Globus pallidus (tissue), 1 donor: ENCODE results near the gene DNM2.
"Not testable (repeated sequence)": the region's sequence is repeated elsewhere in the genome, so short reads cannot be mapped to it uniquely, and the experiment has no call there.

Source experiments
- DNase-seq: peaks from one replicate; pipeline ENCODE4 v3.0.0-alpha.2; 2015; ENCODE audit warnings: low spot score

DNM2 gene

GRCh38 chr19:10752913-10753704 is 35.2 kb downstream of the DNM2 start:
- DNase-seq = no peak

GRCh38 chr19:10756371-10756770 is 38.5 kb downstream of the DNM2 start:
- no peak for DNase-seq

GRCh38 chr19:10756791-10757190 is 38.9 kb downstream of the DNM2 start:
- DNase-seq = no peak

- DNase-seq = not testable (repeated sequence)
Measured at GRCh38 chr19:10758050-10758449, 40.2 kb downstream of the DNM2 start.

DNA sequence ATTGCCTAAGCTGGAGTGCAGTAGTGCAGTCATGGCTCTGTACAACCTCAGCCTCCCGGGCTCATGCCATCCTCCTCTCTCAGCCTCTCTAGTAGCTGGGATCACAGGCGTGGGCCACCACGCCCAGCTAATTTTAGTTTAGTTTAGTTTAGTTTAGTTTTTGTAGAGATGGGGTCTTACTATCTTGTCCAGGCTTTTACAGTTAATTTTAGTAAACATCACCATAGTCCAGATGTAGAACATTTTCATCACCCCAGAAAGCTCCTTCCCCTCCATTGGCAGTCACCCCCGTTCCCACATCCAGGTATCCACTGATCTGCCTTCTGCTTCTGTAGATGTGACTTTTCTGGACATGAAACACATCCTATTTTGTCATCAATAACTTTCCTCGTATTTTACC is 41.1 kb downstream of the DNM2 start:
- no peak for DNase-seq

DNA sequence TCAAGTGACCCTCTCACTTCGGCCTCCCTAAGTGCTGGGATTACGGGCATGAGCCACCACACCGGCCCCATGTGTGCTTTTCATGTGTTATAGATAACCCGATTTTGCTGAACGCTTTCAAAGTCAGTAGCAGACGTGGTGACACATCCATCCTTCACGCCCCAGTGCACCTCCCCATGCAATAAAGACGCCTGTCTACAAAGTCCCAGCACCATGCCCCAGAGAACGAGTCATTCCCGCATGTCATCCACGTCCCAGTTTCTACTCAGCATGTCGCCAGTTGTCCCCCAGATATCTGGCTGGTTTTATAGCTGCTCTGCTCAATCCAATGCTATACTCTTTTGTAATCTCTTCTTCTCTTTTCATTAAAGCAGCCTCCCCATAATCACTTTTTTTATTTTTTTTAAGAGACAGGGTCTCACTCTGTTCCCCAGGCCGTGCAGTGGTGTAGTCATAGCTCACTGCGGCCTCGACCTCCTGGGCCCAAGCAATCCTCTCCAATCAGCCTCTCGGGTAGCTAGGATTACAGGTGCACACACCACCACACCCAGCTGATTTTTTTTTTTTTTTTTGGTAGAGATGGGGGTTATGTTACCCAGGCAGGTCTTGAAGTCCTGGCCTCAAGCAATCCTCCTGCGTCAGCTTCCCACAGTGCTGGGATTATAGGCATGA is 42.5 kb downstream of the DNM2 start:
- DNase-seq = no peak

- no peak for DNase-seq
Measured at GRCh38 chr19:10761443-10762250, 43.8 kb downstream of the DNM2 start.

- DNase-seq = no peak
Measured at GRCh38 chr19:10762656-10763055, 44.8 kb downstream of the DNM2 start.

- no peak for DNase-seq
Measured at GRCh38 chr19:10763411-10763810, 45.5 kb downstream of the DNM2 start.

- DNase-seq = no peak
Measured at GRCh38 chr19:10763828-10764339, 46.0 kb downstream of the DNM2 start.

GRCh38 chr19:10764340-10764894 is 46.5 kb downstream of the DNM2 start:
- no peak for DNase-seq

- no peak for DNase-seq
Measured at GRCh38 chr19:10766049-10766623, 48.3 kb downstream of the DNM2 start.

DNA sequence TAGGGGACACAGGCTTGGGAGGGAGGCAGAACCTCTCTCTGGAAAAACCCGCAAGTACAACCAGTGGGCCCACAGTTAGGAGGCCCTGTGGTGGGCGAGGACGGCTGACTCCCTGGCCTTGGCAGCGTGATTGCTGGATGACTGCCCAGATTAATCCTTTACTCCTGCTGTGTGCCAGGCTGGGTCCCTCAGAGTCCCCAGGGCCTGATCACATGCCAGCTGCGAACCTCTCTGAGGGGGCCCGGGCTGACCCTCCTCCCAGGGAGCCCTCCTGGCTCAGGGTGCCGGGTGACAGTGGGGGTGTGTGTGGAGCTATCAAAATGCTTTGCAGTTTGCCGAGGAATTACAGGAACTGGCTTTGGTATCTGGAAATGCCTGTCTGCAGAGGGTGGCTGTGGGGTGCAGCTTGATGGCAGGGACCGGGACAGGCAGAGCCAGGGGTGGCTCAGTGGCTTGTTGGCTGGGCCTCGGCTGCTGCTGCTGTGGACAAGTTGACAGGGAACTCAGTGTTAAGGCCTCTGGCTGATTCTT is 48.9 kb downstream of the DNM2 start:
- DNase-seq = no peak

- DNase-seq = no peak
Measured at GRCh38 chr19:10767726-10768125, 49.8 kb downstream of the DNM2 start.

GRCh38 chr19:10768369-10768768 is 50.5 kb downstream of the DNM2 start:
- DNase-seq = no peak

- DNase-seq = no peak
Measured at GRCh38 chr19:10768936-10769335, 51.1 kb downstream of the DNM2 start.

GRCh38 chr19:10769533-10770491 is 51.9 kb downstream of the DNM2 start:
- DNase-seq = peak; percentile 91

DNA sequence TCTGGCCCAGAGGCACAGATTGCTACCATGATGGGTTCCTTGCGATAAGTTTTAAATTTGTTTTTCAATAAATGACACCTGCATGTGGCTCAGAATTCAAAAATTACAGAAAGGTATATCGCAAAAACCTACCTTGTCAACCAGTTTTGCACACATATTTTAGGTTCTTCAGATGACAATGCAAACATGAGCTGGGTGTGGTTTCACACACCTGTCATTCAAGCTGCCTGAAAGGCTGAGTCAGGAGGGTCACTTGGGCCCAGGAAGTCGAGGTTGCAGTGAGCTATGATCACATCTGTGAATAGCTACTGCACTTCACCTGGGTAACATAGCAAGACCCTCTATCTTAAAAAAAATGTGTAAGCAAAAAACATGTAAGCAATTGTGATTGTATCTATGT is 56.1 kb downstream of the DNM2 start:
- no peak for DNase-seq

DNA sequence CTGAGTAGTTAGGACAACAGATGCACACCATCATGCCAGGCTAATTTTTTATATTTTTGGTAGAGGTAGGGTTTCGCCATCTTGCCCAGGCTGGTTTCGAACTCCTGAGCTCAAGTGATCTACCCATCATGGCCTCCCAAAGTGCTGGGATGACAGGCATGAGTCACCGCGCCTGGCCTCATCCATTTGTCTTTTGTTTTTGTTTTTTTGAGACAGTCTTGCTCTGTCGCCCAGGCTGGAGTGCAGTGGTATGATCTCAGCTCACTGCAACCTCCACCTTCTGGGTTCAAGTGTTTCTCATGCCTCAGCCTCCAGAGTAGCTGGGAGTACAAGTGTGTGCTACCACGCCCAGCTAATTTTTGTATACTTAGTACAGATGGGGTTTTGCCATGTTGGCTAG is 57.0 kb downstream of the DNM2 start:
- no peak for DNase-seq

DNA sequence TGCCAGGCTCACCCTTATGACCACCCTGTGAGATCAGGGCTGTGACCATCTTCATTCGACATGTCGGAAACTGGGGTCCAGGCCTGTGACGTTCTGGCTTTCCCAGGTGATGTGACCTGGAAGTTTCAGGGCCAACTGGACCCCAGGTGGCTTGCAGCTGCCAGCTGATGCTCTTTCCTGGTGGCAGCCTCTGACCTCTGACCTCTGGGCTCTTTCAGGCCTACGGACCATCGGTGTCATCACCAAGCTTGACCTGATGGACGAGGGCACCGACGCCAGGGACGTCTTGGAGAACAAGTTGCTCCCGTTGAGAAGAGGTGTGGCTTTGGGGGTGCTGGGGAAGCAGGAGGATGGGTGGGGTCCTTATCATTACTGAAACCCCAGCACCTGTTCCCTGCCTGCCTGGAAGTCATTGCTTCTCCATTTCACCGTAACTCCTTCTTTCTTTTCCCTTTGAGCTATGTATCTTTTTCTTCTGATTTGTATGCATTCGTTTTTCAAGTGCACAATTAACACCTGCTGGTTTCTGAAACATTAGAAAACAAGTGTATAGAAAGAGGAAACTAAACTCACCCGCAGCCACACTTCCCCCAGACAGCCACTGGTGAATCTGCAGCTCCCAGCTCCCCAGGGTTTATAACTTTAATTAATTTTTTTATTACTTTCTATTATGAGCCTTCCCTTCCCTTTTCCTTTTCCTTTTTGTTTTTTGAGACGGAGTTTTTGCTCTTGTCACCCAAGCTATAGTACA is 59.2 kb downstream of the DNM2 start:
- no peak for DNase-seq
